ENCODE results near the gene AMDHD2. TPM values are rescaled to one million over a fixed set of nuclear protein-coding genes. Genes with fewer than 3 reads are reported as not detected.
A peak's percentile ranks its signal among the peaks of the same experiment; 100 is the strongest.

Gene AMDHD2
- total RNA-seq, 2 experiments from 2014 or later, result 15.3 to 18.6 TPM

DNA sequence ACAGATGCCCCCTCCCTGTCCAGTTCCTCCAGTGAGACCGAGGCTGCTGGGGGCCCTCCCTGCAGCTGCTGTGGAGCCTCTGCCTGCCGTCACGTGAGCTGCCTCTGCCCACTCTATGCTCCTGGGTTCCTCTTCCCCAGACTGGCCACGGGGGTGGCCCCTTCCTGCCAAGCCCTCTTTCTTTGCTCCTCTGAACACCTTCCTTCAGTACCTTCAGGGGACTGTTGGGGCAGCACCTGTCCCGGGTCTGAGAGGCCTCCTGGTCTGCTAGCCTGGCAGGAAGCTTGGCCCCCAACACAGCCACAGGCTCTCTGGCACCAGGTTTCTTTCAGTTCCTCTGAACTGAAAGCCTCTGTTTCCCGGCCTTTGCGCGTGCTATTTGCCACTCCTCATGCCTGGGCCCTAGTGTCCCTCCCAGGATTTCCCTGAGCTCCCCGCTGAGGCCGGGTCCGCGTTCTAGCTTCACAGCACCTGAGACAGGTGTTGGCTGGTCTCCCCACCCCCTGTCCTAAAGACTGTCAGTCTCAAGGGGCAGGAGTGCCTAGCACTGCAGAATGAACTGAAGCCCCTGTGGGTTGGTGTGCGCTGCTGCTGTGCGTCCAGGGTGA is 13.0 kb upstream of the AMDHD2 start:
- H3K9me3 Mint-ChIP-seq, result no peaks in the 10 kb centered on the region

DNA sequence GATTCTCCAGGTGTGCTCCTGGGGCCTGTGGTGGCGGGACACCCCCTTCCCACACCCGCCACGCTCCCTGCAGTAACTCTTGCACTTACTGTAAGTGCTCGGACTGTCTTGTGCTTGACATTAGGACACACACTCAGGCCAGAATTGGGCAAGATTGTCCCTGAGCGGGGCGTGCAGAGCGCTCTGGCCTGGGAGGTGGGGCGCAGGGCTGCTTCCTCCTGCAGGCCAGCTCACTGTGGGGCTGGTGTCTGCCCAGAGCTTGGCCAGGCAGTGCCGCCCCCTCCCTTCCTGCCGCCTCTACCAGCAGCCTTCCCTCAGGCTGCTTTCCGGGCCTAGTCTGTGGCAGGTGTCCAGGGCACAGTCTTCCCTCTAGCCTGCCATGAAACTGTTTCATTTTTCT is 12.5 kb upstream of the AMDHD2 start:
- CTCF ChIA-PET, result interaction anchor here (0.5 kb wide), 1 partner anchor 452 kb away, joined by 3 read pairs; no protein-coding TSS in a partner anchor
- Mint-ChIP-seq H3K4me1 (ENCODE audit: low read depth) (peaks cover 2% of the 10 kb centered on the region), H3K27ac (no peak overlapping the region), H3K9me3 (no peaks in the 10 kb centered on the region), H3K36me3 (ENCODE audit: low read depth) (no peaks in the 10 kb centered on the region), H3K4me3 (no peak overlapping the region), H3K27me3 (ENCODE audit: low read depth) (no peaks in the 10 kb centered on the region)
- DNase-seq, result no peak
- intact Hi-C loops (cut with micrococcal nuclease), result no loop called here

More for the DNA sequence above, 13.0 kb upstream of the AMDHD2 start:
- Mint-ChIP-seq H3K27ac (no peak overlapping the region), H3K36me3 (ENCODE audit: low read depth) (no peaks in the 10 kb centered on the region), H3K4me1 (ENCODE audit: low read depth) (no peaks in the 10 kb centered on the region), H3K27me3 (ENCODE audit: low read depth) (no peaks in the 10 kb centered on the region), H3K4me3 (no peak overlapping the region)
- CTCF ChIA-PET, result interaction anchor here (0.5 to 0.7 kb wide), 2 partner anchors 119 to 453 kb away, joined by 3 read pairs; no protein-coding TSS in a partner anchor
- no peak for DNase-seq
- intact Hi-C loops (cut with micrococcal nuclease), result no loop called here

DNA sequence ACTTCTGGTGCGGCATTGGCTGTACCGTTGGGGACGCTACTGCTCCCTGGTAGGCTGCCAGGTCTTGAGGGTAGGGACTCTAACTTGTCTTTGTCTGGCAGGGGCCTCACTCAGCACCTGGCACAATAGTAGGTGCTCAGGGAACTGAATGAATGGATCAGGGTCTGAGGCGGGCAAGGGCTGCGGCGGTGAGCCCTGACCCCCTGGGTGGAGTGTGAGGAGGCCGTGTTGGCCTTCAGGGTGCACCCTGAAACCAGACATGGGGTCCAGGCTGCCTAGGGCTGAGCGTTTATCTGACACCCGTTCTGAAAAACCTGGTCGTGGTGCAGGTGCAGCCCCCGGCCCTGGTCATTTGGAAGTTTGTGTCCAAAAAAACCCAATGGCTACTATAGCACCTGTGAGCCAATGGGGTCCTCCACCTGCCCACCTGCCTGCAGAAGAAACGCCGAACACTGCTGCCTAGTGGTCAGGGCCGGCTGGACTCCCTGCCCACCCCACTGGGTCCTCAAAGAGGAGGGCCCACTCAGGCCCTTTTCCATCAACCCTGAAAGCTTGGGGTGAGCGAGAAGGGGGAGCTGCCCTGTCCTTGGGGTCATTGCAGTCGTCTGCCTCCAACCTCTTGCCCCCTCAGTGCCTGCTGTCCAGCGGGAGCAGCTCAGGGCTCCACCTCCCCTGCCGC is 11.3 kb upstream of the AMDHD2 start:
- no peak overlapping the region for H3K27ac Mint-ChIP-seq
- no peak for DNase-seq
- H3K27me3 Mint-ChIP-seq (ENCODE audit: low read depth), result no peaks in the 10 kb centered on the region
- CTCF ChIA-PET, result no interaction called here
- peaks cover 10% of the 10 kb centered on the region for H3K4me1 Mint-ChIP-seq (ENCODE audit: low read depth)
- no peaks in the 10 kb centered on the region for H3K36me3 Mint-ChIP-seq (ENCODE audit: low read depth)
- no peaks in the 10 kb centered on the region for H3K9me3 Mint-ChIP-seq
- no peak overlapping the region for H3K4me3 Mint-ChIP-seq
- intact Hi-C loops (cut with micrococcal nuclease), result no loop called here

- no peak for DNase-seq
- no peaks in the 10 kb centered on the region for H3K9me3 Mint-ChIP-seq
- peaks cover 4% of the 10 kb centered on the region for H3K36me3 Mint-ChIP-seq (ENCODE audit: low read depth)
- H3K27me3 Mint-ChIP-seq (ENCODE audit: low read depth), result no peaks in the 10 kb centered on the region
- H3K4me1 Mint-ChIP-seq (ENCODE audit: low read depth), result peaks cover 25% of the 10 kb centered on the region
- no peak overlapping the region for H3K27ac Mint-ChIP-seq
- H3K4me3 Mint-ChIP-seq, result no peak overlapping the region
- CTCF ChIA-PET, result interaction anchor here (1.5 kb wide), 1 partner anchor 10 kb away, joined by 4 read pairs; no protein-coding TSS in a partner anchor
- intact Hi-C loops (cut with micrococcal nuclease), result loop anchor here (5.0 kb wide), 2 partner anchors 161 to 211 kb away; partner anchors contain the start of gene PRSS27
These were observed 8.9 kb upstream of the AMDHD2 start for GRCh38 chr16:2511128-2511800.

- peak overlapping the region; percentile 67 for H3K4me3 Mint-ChIP-seq
- no peak for DNase-seq
- H3K27ac Mint-ChIP-seq, result no peak overlapping the region
- intact Hi-C loops (cut with micrococcal nuclease), result loop anchor here (2.0 to 5.0 kb wide), 3 partner anchors 83 to 210 kb away; partner anchors contain the start of genes CCNF and PRSS27
- CTCF ChIA-PET, result interaction anchor here (0.5 to 1.5 kb wide), 2 partner anchors 11 to 98 kb away, joined by 3 to 4 read pairs; no protein-coding TSS in a partner anchor
- H3K27me3 Mint-ChIP-seq (ENCODE audit: low read depth), result no peaks in the 10 kb centered on the region
- no peaks in the 10 kb centered on the region for H3K9me3 Mint-ChIP-seq
- peaks cover 34% of the 10 kb centered on the region for H3K4me1 Mint-ChIP-seq (ENCODE audit: low read depth)
- peaks cover 4% of the 10 kb centered on the region for H3K36me3 Mint-ChIP-seq (ENCODE audit: low read depth)
These were observed 8.0 kb upstream of the AMDHD2 start for GRCh38 chr16:2511996-2512734.

- Mint-ChIP-seq H3K4me1 (ENCODE audit: low read depth) (peaks cover 41% of the 10 kb centered on the region), H3K27me3 (ENCODE audit: low read depth) (no peaks in the 10 kb centered on the region), H3K4me3 (peak overlapping the region; percentile 67), H3K9me3 (no peaks in the 10 kb centered on the region), H3K27ac (peak overlapping the region; percentile 78), H3K36me3 (ENCODE audit: low read depth) (peaks cover 4% of the 10 kb centered on the region)
- CTCF ChIA-PET, result interaction anchor here (0.5 to 0.7 kb wide), 2 partner anchors 24 to 99 kb away, joined by 3 read pairs; no protein-coding TSS in a partner anchor
- intact Hi-C loops (cut with micrococcal nuclease), result loop anchor here (1.0 to 5.0 kb wide), 5 partner anchors 19 to 290 kb away; partner anchors contain the start of genes CCNF, E4F1 and PRSS27
- no peak for DNase-seq
These were observed 7.3 kb upstream of the AMDHD2 start for GRCh38 chr16:2512735-2513404.

DNA sequence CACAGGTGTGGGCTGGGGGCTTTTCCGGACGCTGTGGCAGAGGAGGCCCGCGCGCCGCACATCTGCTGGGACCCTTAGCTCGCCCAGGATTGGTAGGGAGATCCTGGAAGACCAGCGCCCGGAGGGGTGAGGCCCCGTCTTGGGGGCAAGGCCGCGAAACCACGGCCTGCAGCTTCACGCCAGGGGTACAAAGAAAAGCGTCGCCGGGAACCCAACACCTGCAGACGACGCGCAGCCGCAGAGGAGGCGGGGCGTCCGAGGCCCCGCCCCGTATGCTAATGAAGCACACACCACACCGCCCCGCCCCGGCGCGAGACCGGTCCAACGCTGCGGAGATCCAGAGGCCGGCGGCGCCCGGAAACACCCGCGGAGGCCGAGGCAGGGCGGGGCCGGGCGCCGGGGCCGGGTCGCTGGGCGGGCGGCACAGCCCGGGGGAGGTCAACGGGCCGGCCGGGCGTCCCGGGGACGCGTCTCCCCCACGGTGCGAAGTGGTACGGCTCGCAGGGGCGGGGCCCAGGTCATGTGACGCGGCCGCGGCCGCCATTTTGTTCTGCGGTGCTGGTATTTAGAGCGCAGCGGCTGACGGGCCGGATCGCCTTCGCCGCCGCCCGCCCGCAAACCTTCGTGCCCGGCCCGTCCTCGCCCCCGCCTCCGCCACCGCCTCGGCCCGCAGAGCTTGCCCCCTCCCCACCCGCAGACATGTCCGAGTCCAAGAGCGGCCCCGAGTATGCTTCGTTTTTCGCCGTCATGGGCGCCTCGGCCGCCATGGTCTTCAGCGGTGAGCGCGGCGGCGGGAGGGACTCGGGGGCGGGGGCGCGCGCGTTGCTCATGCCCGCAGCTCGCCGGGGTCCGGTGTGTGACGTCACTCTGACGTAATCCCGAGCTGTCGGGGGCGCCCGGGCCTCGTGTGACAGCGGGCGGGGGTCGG is 6.5 kb upstream of the AMDHD2 start, which contains the start of gene ATP6V0C:
Gene ATP6V0C (plus strand): TSS at position 548 of the 928 bp plus-strand sequence. CDS start 152 bp downstream, at position 700.
- H3K4me3 Mint-ChIP-seq, result peak within 1 kb of the TSS; percentile 90
- DNase-seq, result peak; percentile 89
- no peaks in the 10 kb centered on the region for H3K27me3 Mint-ChIP-seq (ENCODE audit: low read depth)
- H3K4me1 Mint-ChIP-seq (ENCODE audit: low read depth), result peaks cover 49% of the 10 kb centered on the region
- intact Hi-C loops (cut with micrococcal nuclease), result loop anchor here (1.0 to 5.0 kb wide), 5 partner anchors 19 to 290 kb away; partner anchors contain the start of genes CCNF, E4F1 and PRSS27
- peak within 1 kb of the TSS; percentile 91 for H3K27ac Mint-ChIP-seq
- peaks cover 4% of the 10 kb centered on the region for H3K36me3 Mint-ChIP-seq (ENCODE audit: low read depth)
- CTCF ChIA-PET, result interaction anchor here (0.7 kb wide), 1 partner anchor 25 kb away, joined by 3 read pairs; no protein-coding TSS in a partner anchor
- no peaks in the 10 kb centered on the region for H3K9me3 Mint-ChIP-seq

DNA sequence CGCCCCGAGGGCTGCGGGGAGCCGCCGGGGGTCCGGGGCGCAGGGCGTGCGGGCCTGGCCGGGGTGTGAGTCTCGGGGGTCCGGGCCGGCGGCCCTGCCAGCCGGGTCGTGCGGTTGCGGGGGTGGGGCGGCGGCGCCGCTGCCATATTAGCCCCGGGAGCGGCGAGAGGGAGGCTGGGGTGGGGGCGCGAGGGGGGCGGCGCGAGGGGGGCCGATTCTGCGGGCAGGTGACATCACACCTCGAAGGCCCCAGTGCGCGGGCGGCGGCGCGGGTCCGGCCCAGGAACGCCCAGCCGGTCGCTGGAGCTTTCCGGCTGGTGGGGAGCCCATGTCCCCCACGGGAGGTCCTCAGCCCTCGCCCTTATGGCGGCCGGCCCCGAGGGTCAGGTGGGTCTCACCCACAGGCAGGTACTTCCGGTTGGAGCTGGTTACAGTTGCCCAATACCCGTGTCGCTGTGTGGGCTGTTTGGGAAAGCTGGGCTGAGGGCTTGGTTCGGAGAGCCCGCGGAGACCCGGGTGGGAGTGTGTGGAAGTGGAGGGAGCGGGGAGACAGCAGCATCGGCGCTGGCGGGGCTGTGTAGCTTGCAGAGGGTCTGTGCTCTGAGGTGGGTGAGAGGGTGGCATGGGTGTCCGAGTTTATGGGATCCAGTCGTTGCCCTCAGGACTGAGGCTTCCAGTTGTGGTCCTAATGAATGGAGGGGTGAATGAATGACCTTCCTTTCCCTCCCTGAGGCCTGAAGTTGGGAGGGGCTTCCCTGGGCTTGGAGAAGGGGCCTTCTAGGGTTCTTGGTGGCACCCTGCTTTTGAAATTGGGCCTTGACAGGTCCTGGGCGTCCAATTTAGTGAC is 5.6 kb upstream of the AMDHD2 start:
- peaks cover 55% of the 10 kb centered on the region for H3K4me1 Mint-ChIP-seq (ENCODE audit: low read depth)
- H3K9me3 Mint-ChIP-seq, result no peaks in the 10 kb centered on the region
- peak; percentile 51 for DNase-seq
- peak overlapping the region; percentile 90 for H3K4me3 Mint-ChIP-seq
- no peaks in the 10 kb centered on the region for H3K27me3 Mint-ChIP-seq (ENCODE audit: low read depth)
- H3K36me3 Mint-ChIP-seq (ENCODE audit: low read depth), result peaks cover 4% of the 10 kb centered on the region
- intact Hi-C loops (cut with micrococcal nuclease), result loop anchor here (5.0 kb wide), 2 partner anchors 158 to 208 kb away; partner anchors contain the start of gene PRSS27
- CTCF ChIA-PET, result interaction anchor here (0.7 kb wide), 1 partner anchor 13 kb away, joined by 3 read pairs; no protein-coding TSS in a partner anchor
- H3K27ac Mint-ChIP-seq, result peak overlapping the region; percentile 91

DNA sequence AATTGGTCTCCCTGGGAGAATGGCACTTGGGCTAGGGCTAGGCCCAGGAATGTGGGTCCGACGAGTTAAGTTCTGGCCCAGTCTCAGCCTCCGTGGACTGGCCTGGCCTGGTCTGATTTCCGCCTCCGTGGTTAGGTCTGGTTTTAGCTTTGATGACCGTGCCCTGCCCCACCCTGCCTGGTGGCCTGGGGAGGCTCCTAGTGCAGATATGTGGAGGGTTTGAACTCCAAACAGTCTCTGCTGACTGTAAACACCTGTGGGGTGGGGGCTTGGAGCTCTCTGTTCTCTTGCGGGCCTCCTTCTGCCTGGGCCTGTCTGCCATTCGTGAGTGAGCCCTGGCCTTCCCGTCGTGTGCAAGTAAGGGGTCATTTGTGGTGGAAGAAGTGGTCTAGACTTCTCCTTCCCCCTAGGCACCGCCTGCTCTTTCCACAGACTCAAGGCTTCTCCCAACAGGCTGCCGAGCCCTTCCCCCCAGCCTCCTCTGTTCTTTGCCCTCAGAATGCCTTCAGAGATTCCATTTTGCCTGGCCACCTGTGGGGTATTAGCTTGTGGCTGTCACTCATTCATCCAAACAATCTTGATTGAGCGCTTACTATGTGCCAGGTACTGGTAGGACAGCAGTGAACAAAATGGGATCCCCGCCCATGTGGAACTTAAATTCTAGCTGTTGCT is 4.9 kb upstream of the AMDHD2 start:
- no peaks in the 10 kb centered on the region for H3K27me3 Mint-ChIP-seq (ENCODE audit: low read depth)
- H3K4me3 Mint-ChIP-seq, result peak overlapping the region; percentile 90
- H3K36me3 Mint-ChIP-seq (ENCODE audit: low read depth), result peaks cover 7% of the 10 kb centered on the region
- peaks cover 59% of the 10 kb centered on the region for H3K4me1 Mint-ChIP-seq (ENCODE audit: low read depth)
- no peaks in the 10 kb centered on the region for H3K9me3 Mint-ChIP-seq
- H3K27ac Mint-ChIP-seq, result peak overlapping the region; percentile 91
- CTCF ChIA-PET, result interaction anchor here (0.7 kb wide), 1 partner anchor 14 kb away, joined by 3 read pairs; no protein-coding TSS in a partner anchor
- intact Hi-C loops (cut with micrococcal nuclease), result no loop called here
- no peak for DNase-seq

Measured in activated naive CD4-positive, alpha-beta T cell treated with anti-CD3 and anti-CD28 coated beads for 36 hours (primary cell).